Thyroid gland (tissue), 4 donors: ENCODE data around the gene SPTBN1. TPM values are rescaled to one million over a fixed set of nuclear protein-coding genes. Genes with fewer than 3 reads are reported as not detected.

Source experiments
- DNase-seq, 2 donors: peaks; one replicate each; pipeline ENCODE4 v3.0.0-alpha.2; 2019
- H3K27ac ChIP-seq, 3 donors: fragments of 200-600 bp; sonication (generic); 1 replicate in 2 of 3; 2 replicates in 1 of 3; pipeline ENCODE4 v1.5.1; 2016 to 2019; ENCODE audit warnings: mild to moderate bottlenecking in 1 of 3, moderate library complexity in 1 of 3
- H3K27me3 ChIP-seq: fragments of 200-600 bp; sonication (generic); one replicate; pipeline ENCODE4 v1.5.1; 2019
- H3K36me3 ChIP-seq, 2 donors: fragments of 200-600 bp; sonication (generic); one replicate each; pipeline ENCODE4 v1.5.1; 2016 to 2019
- H3K4me1 ChIP-seq, 2 donors: fragments of 200-600 bp; sonication (generic); one replicate each; pipeline ENCODE4 v1.5.1; 2017 to 2019
- H3K4me3 ChIP-seq, 3 donors: fragments of 200-600 bp; sonication (generic); replicated peaks in 1 of 3; 1 replicate in 2 of 3; 2 replicates in 1 of 3; pipeline ENCODE4 v1.5.1; 2016; ENCODE audit warnings: mild to moderate bottlenecking in 1 of 3
- H3K9me3 ChIP-seq: fragments of 200-600 bp; sonication (generic); one replicate; pipeline ENCODE4 v1.5.1; 2017
- POLR2A ChIP-seq, 2 donors: fragments of 450-650 bp; IDR thresholded peaks; one replicate each; pipeline ENCODE4 v1.6.1; 2017; ENCODE audit warnings: antibody characterized with exemption in 2 of 2, mild to moderate bottlenecking in 2 of 2, moderate library complexity in 1 of 2
- WGBS, 2 donors: methylation state at CpG; one replicate each; pipeline ENCODE4 v1.1.5; 2017; 5-methylcytosine and 5-hydroxymethylcytosine counted together
- intact Hi-C: fragments of 100-400 bp; cut with DNase I; formaldehyde crosslinking; loops from one replicate; pipeline ENCODE4 v1.15.1; 2023
- total RNA-seq, 4 donors: library from RNA; depleted of rRNA; stranded (reverse); fragments of >200 nt; gene quantifications; one replicate each; pipeline ENCODE4 v1.2.3, GENCODE V29; 2016
- TF ChIP-seq, protein P1 (sequence below), 6 experiments: fragments of 200-600 bp in 3 of 6; fragments of 450-650 bp in 3 of 6; sonication (generic) in 3 of 6; IDR thresholded peaks; one replicate each; pipeline ENCODE4 v1.5.1; 2016 to 2019; ENCODE audit warnings: antibody characterized with exemption in 6 of 6, mild to moderate bottlenecking in 2 of 6, inconsistent platforms in 1 of 6, moderate library complexity in 1 of 6

Gene SPTBN1
- total RNA-seq, 4 donors from 2014 or later = 381 to 513 (median 419) TPM

GRCh38 chr2:54584598-54584997 lies 128.5 kb downstream of the SPTBN1 start:
- Histone ChIP-seq H3K4me1 (peaks cover 11 to 37% of the 10 kb centered on the region in 2 donors), H3K4me3 (no peak overlapping the region), H3K9me3 (no peaks in the 10 kb centered on the region), H3K27me3 (no peaks in the 10 kb centered on the region), H3K36me3 (no peaks in the 10 kb centered on the region), H3K27ac (no peak overlapping the region)
- intact Hi-C loops = no loop called here
- no peak for DNase-seq
- no peak for TF ChIP-seq POLR2A (IDR thresholded peaks at IDR 0.05)
- TF ChIP-seq, protein P1, sequence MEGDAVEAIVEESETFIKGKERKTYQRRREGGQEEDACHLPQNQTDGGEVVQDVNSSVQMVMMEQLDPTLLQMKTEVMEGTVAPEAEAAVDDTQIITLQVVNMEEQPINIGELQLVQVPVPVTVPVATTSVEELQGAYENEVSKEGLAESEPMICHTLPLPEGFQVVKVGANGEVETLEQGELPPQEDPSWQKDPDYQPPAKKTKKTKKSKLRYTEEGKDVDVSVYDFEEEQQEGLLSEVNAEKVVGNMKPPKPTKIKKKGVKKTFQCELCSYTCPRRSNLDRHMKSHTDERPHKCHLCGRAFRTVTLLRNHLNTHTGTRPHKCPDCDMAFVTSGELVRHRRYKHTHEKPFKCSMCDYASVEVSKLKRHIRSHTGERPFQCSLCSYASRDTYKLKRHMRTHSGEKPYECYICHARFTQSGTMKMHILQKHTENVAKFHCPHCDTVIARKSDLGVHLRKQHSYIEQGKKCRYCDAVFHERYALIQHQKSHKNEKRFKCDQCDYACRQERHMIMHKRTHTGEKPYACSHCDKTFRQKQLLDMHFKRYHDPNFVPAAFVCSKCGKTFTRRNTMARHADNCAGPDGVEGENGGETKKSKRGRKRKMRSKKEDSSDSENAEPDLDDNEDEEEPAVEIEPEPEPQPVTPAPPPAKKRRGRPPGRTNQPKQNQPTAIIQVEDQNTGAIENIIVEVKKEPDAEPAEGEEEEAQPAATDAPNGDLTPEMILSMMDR (IDR thresholded peaks at IDR 0.05) = no peak
- 94 to 97% methylated on average over 1 of the region's 1 CpG for WGBS, 2 donors

DNA sequence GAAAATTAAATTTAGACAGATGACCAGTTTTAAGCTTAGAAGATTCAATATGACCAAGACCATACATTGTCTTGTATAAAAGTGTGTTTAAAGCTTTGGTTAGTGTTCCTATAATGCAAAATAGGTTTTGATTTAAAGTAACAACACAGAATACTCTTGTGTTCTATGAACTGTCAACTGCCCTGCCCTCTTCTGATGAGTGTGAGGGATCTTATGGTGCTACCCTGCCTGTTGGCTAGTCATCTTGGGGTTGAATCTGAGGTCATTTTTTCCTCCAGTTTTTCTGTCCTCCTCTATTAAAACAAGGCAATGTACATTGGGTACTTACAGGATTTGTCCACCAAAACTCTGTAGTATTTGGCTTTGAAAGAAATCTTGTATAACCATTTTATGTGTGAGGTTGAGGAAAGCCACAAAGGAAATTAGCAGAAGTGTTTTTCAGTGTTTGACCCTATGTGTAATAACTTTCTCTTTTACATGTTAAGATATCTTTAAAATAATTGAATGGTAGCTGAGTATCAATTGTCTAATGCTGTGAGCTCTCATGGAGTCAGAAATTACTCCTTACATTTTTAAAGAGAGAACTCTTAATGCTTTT lies 129.1 kb downstream of the SPTBN1 start:
- Histone ChIP-seq H3K27me3 (no peaks in the 10 kb centered on the region), H3K36me3 (no peaks in the 10 kb centered on the region), H3K9me3 (no peaks in the 10 kb centered on the region), H3K4me3 (no peak overlapping the region), H3K27ac (no peak overlapping the region), H3K4me1 (peaks cover 11 to 35% of the 10 kb centered on the region in 2 donors)
- intact Hi-C loops = no loop called here
- DNase-seq = no peak
- TF ChIP-seq, protein P1 (IDR thresholded peaks at IDR 0.05) = no peak
- no peak for TF ChIP-seq POLR2A (IDR thresholded peaks at IDR 0.05)

- Histone ChIP-seq H3K4me3 (no peak overlapping the region), H3K27me3 (no peaks in the 10 kb centered on the region), H3K36me3 (no peaks in the 10 kb centered on the region), H3K27ac (no peak overlapping the region), H3K4me1 (peaks cover 14 to 37% of the 10 kb centered on the region in 2 donors), H3K9me3 (no peaks in the 10 kb centered on the region)
- DNase-seq = no peak
- intact Hi-C loops = no loop called here
- WGBS, 2 donors = 72 to 80% methylated on average over 7 of the region's 7 CpGs
- no peak for TF ChIP-seq POLR2A (IDR thresholded peaks at IDR 0.05)
- TF ChIP-seq, protein P1 (IDR thresholded peaks at IDR 0.05) = no peak
These were observed 129.9 kb downstream of the SPTBN1 start for GRCh38 chr2:54586062-54586461.

GRCh38 chr2:54586494-54586893 lies 130.4 kb downstream of the SPTBN1 start:
- Histone ChIP-seq H3K27me3 (no peaks in the 10 kb centered on the region), H3K9me3 (no peaks in the 10 kb centered on the region), H3K4me3 (no peak overlapping the region), H3K36me3 (no peaks in the 10 kb centered on the region), H3K4me1 (peaks cover 14 to 37% of the 10 kb centered on the region in 2 donors), H3K27ac (no peak overlapping the region)
- intact Hi-C loops = no loop called here
- TF ChIP-seq, protein P1 (IDR thresholded peaks at IDR 0.05) = no peak
- no peak for TF ChIP-seq POLR2A (IDR thresholded peaks at IDR 0.05)
- WGBS, 2 donors = 84 to 89% methylated on average over 4 of the region's 4 CpGs
- DNase-seq = no peak

GRCh38 chr2:54587171-54588016 lies 131.3 kb downstream of the SPTBN1 start:
- Histone ChIP-seq H3K36me3 (no peaks in the 10 kb centered on the region), H3K9me3 (no peaks in the 10 kb centered on the region), H3K27me3 (no peaks in the 10 kb centered on the region), H3K4me3 (no peak overlapping the region), H3K4me1 (peaks cover 14 to 37% of the 10 kb centered on the region in 2 donors), H3K27ac (peak overlapping the region in 1 of 3 donors; percentile 1)
- TF ChIP-seq, protein P1 (IDR thresholded peaks at IDR 0.05) = no peak
- no peak for TF ChIP-seq POLR2A (IDR thresholded peaks at IDR 0.05)
- 84 to 89% methylated on average over 8 of the region's 8 CpGs for WGBS, 2 donors
- intact Hi-C loops = no loop called here
- DNase-seq = no peak
